Femur (tissue), 1 donor: ENCODE data around the gene ASPG.
"Not testable (repeated sequence)": the region's sequence is repeated elsewhere in the genome, so short reads cannot be mapped to it uniquely, and the experiment has no call there.

Experiments used
- DNase-seq: peaks from one replicate; pipeline ENCODE4 v3.0.0-alpha.2; 2017

The ASPG gene

DNA sequence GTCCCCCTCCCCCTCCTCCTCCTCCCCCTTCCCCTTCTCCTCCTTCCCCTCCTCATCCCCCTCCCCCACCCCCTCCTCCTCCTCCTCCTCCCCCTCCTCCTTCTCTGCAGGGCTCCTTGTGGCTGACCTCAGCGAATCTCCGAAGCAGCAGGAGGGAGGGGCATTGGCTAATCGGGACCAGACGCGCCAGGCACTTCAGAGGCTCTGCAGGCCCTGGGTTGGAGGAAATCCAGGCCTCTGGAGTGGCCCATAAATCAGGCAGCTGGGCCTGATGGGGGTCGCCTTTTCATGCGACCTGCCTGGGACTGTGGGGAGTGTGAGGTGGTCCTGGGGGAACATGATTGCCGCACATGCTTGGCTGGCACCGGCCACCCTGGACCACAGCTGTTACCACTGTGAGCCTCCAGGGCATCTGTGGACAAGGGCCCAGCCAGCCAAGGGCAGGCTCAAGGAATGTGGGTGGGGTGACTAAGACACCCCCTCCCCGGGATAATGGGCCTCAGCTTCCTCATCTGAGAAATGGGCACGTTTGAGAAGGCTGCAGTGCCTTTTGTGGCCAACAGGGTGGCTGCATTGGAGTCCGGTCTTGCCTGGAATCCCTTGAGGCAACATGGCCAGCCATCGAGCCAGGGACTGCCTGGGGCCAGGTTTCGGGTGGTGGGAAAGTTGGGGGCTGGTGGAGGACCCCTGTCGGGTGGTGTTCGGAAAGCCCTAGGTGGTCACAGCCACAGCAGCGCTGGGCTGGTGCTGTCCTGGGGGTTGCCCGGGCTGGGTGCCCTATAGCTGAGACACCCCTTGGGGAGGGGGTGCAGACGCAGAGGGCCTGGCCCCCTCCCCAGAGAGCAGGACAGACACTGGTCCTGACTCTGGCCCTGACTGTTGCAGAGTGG lies 64.9 kb downstream of the ASPG start:
- DNase-seq = peak; percentile 86

DNA sequence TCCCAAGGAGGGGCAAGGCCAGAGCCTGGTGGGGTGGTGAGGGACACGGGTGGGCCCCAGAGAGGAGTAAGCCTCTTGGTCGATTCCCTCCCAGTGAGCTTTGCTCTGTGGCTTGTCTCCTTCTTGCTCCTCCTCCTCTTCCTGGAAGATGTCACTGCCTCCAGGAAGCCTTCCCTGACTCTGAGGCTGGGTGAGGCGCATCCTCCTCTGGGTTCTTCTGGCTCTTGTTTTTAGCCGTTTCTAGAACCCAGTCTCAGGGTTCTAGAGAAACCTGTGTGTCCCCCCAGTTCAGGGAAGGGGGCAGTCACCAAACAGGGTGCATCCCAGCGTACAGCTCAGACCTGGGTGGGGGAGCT lies 65.5 kb downstream of the ASPG start:
- DNase-seq = no peak

DNA sequence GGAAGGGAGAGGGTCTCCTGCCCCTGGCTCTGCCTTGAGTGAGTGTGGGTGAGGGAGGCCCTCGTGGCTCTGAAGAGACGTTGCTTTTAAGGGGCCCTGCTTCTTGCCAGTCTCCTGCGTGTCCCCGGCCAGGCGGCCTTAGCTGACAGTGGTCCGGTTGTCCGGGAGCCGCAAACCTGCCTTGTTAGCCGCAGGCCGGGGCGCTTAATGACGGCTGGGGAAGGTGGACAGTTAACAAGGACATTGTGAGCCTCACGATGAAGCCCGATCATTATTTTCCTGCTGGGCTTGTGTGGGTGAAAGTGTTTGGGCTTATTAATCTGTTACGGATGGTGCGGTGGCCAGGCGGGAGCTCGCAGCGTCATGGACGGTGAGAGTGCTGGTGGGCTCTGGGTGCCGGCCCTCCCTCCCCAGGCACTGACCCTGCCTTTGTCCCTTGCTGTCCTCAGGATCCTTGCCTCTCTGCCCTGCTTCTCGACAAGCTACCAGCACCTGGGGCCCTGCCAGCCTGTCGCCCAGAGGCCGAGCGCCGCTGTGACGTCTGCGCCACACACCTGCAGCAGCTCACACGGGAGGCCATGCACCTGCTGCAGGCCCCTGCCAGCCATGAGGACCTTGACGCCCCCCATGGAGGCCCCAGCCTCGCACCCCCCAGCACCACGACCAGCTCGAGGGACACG lies 66.2 kb downstream of the ASPG start:
- no peak for DNase-seq

DNA sequence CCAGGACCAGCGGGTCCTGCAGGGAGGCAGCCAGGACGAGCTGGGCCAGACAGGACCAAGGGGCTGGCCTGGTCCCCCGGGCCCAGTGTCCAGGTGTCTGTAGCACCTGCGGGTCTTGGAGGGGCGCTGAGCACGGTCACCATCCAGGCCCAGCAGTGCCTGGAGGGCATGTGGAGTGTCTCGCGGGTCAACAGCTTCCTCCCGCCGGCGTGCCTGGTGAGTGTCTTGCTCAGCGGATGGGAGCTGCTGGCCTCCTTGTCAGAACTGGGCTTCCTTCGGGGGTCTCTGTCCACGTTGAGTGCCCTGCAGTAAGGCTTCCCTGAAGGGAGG lies 66.7 kb downstream of the ASPG start:
- DNase-seq = no peak

DNA sequence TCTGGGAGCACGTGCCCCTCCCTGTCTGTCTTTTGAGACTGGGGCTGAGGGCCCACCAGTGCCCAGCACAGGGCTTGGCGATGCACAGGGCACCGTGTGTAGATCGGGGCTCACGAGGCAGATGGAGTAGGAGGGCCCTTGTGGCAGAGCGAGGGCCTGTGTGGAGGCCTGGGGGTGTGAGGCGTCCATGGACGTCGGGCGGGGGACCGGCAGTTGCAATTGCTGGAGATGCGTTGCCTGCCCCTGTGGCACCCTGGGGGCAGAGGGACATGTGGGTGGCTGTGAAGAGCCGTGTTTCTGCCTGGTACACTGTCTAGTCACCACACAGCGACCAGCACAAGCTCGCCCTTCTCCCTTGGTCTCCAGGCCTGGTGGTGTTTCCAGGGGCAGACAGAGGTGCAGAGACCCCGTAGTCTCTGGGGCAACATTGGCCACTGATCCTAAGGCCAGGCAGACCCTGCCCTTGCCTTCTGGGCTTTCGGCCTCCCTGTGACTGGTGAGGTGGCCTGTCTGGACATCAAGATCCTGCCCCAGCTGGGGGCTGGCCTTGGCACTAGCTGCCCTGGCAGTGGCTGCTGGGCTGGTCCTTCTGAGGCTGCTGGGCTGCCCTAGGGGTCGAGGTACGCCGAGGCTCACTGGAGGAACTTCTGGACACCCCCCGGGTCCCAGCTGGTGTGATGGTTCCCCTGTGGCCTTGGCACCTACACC lies 67.3 kb downstream of the ASPG start:
- DNase-seq = no peak

DNA sequence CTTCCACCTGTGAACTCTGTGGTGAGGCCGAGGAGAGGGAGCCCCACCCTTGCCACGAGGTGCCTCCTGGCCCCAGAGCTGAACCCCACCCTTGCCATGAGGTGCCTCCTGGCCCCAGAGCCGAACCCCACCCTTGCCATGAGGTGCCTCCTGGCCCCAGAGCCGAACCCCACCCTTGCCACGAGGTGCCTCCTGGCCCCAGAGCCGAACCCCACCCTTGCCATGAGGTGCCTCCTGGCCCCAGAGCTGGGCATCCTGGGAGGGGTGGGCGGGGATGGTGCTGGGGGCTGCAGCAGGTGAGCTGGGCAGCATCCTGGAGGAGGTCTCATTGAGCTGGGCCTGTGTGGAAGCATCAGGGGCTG lies 67.9 kb downstream of the ASPG start:
- not testable (repeated sequence) for DNase-seq

DNA sequence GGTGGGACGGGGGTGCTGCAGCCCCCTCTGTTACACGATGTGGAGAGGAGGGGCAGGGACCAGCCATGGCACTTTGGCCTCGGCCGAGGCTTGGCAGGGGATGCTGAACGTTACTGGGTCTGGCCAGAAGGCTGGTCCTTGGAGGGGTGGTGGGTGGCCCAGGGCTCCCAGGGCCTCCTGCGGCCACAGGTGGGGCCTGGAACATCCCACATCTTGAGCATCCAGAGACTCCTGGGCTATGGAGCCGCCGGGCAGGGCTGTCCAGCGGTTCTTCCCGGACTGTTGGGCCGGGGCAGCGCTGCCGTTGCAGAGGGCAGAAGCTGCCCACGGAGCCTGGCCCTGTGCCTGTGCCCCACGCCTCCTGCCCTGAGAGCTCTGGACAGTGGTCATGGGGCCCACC lies 68.7 kb downstream of the ASPG start:
- DNase-seq = no peak

DNA sequence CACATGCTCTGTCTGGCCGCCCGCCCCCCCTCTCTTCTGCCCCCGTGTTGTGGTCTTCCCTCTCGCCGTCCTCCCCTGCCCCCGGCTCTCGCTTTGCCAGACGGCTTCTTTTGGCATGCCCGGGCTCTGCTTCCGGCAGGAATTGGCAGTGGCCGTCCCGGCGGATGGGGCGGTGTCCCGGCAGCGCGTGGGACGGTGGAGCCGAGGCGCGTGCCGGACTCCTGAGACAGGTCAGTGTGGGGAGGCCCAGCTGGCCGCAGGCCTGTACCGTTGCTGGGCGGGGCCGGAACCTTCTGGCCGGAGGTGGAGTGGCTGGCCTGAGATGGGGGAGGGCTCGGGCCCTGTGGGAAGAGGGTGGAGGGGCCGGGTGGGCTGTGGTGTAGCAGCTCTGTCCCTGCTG lies 70.0 kb downstream of the ASPG start:
- no peak for DNase-seq

DNA sequence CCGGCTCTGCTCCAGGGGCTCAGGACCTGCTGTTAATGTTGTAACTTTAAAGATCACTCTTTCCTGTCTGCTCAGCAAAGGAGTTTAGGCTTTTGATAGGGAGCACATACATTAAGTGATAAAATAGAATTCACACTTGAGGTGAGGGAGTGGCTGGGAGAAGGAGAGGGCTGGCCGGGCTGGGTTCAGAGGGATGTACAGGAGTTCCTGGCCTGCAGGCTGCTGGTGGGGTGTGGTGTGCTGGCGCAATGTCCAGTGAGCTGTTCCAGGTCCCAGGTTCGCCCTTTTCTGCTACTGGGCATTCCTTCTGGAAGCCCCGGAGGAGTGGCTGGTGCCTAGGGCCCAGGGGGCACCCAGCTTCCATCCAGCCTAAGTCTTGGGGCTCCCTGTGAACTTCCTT lies 70.6 kb downstream of the ASPG start:
- no peak for DNase-seq

DNA sequence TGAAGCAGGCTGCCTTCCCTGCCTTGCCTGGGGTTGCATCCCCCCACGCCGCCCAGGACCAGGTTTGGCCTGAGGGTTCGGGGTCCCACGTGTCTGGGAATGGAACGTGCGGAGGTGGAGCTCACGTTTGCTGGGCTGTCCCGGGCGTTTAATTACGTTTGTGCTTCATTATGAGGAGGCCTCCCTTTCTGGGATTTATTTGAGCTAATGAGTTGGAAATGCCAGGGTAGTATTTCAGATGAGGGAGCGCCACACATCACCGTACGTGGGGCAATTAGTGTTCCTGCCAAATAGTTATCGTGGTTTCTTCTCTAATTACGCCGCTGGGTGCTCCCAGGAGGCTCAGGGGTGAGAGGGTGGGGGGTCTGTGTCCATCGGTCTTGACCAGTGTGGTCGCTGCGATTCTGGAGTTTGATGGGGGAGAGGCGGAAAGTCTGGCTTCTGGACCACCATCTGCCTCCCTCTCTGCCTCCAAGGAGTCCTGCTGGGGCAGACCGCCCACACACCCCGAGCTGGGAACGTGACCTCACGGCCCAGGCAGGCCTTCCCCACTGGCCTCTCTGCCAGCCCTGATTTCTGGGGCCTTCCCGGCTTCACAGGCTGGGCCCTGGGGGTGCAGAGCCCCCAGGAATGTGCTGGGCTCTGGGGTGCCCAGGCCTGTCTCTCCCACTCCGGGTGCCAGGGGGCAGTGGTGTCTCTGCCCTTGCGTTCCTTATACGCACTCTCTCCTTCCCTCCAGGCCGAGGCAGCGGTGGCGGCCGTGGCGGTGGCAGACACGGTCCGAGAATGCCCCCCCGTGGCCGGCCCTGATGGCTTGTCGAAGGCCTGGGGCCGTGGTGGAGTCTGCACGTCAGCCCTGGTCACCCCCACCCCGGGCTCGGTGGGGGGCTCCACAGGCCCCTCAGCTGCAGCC lies 71.8 kb downstream of the ASPG start:
- no peak for DNase-seq

DNA sequence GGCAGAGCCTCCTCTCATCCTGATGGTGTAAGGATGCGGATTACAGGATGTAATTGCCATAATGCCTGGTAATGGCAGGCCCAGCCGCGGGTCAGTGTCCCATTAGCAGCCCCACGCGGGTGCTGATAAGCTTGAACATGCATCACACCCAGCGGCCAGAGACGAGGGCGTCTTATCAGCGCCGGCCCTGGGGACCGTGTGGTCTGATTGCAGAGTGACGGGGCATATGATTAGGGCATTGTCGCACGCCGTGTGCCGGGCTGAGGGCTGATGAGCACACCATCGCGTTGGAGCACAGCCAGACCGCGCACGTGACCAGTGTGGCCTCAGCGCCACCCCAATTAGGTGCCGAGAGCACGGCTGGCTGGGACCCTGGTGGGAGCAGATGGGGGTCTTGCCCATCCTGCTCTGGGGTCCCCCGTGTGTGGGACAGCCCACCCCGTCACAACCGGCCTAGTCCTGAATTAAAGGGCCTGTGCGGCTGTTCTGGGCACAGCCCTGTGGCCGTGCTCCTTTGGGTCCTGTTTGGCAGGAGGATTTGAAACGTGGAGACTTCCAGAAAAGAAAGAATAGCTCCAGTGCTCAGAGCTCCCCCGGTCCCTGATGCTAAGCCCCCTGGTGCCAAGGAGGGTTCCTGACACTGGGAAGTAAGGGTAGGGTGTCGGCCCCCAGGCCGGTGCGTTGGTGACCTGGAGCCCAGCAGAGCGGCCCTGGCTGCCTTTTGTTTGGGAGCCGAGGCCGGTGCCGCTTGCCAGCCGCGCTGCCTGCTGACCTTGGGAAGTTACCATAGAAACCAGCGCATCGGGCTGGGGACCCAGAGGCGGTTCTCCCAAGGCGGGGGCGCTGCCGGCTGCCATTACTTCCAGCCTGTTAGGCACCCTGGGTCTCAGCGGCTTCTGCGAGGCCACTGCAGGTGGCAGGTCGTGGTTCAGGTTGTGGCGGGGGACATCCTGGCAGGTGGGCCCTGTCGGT lies 73.6 kb downstream of the ASPG start:
- no peak for DNase-seq

DNA sequence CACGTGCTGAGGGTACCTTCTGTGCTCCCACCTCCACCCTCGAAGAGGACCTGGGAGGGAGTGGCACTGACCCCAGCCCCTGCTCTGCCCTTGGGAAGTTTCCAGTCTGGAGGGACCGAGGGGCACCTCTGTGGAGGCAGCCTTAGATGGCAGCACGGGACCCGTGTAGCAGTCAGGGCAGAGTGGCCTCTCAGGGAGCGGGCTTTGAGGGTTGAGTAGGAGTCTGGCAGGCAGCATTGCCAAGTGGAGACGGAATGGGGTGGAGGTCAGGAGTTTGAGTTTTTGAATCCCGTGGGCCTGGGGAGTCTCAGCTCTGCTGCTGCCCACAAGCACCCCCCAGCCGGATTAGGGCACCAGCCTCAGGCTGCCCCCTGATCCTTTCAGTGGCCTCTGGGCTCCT lies 74.5 kb downstream of the ASPG start:
- no peak for DNase-seq

DNA sequence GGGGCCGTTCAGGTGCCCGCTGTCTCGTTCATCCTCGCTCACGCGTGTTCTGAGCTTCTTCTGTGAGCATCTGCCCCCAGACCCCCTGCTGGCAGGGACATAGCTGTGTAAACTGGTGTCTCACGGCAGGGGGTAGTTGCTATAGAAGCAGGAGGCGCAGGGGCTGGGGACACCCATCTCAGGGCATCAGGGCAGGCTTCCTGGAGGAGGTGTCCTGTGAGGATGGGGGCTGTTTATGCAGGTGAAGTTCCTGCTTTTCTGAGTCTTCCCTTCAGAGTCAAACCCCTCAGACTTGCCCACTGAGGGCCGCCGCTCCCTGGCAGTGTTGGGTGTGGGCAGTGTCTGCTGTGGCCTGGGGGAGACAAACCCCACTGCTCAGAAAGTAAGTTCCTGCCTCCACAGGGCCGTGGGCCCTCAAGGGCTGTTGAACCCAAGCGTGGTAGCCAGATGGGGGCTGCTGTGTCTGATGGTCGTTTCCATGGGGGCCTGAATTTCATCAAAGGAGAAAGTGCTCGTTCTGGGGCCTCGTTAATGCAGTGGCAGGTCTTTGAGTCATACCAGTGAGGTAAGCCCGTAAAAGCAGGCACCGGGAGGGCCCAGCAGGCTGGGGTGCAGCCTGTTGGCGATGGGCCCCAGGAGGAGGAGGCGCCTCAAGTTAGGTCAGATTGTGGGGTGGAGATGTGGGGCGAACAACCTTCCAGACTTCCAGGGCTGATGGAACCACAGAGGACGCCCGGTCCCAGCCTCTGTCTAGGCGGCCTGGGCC lies 76.3 kb downstream of the ASPG start:
- DNase-seq = no peak

DNA sequence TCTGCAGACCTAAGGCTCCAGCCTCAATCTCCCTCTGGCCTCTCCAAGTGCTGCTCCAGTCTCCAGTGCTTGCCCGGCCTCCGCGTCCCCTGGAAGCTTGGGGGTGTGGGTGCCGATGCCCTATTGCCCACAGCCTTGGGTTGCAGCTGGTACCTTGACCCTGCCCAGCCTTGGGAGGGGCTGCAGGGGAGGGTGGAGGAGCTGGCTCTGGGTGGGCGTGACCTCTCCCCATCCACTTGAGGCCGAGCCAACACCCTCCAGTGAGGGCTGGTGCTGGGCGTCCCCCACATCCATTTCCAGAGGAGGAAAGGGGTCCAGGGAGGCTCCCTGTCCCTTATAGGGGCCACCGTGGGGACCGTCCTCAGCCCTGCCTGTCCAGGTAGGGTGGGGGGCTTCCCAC lies 77.0 kb downstream of the ASPG start:
- no peak for DNase-seq

DNA sequence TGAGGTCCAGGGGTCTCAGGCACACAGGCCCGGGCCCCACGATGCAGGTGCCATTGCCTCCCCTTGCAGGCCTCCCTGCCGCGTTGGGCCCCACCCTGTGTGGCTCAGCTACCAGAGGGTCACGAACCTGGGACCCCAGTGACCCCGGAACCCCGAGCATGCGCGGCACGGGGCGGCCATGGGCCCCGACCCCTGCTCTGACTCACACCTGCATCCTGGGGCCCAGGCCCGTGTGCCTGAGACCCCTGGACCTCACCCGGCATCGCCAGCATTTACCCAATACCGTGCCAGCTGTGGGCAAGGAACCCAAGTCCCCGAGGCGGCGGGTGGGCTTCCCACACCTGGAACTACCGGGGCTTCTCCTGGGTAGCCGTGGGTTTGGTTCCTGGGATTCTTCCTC lies 78.0 kb downstream of the ASPG start:
- DNase-seq = no peak

DNA sequence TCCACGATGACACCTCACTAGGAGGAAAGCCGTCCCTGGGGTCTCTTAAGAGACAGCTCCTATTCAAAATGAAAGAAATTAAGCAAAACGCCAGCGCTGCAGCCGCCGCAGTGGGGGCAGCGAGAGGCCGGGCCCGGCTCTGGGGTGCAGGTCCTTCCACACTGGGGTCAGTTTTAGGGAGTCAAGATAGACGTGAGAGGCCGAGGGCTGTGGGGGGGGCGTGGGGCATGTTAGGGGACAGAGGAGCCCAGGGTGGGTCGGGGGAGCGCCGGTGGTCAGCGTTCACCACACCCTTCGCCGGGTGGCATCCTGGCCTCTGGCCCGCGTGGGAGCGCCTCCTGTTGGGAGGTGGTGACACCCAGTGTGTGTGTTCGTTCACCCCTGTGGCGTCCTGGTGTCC lies 78.5 kb downstream of the ASPG start:
- no peak for DNase-seq

DNA sequence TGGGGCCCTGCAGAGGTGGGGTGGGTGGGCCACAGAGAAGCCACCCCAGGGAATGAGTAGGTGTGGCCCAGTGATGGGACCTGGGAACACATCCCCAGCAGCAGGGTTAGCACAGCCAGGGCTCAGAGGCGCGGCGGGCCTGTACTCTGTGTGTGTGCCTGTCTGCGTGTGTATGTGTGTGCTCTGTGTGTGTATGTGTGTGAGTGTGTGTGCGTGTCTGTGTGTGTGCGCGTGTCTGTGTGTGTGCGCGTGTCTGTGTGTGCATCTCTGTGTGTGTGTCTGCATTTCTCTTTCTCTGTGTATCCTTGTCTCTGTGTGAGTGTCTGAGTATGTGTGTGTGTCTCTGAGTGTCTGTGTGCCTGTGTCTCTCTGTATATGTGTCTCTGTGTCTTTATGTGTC lies 79.0 kb downstream of the ASPG start:
- no peak for DNase-seq
